GM12875 (cell line): ENCODE measurements around the gene RIPPLY1.

Experiments used
- H3K4me3 ChIP-seq: one replicate; pipeline ENCODE4 v1.5.1; 2011; ENCODE audit warnings: low read depth, low read length, control low read depth
- CTCF ChIP-seq: IDR thresholded peaks from 2 replicates; pipeline ENCODE4 v1.5.1; 2011; ENCODE audit warnings: low read depth, mild to moderate bottlenecking, control low read depth, inconsistent platforms, low read length, moderate library complexity, borderline replicate concordance; ENCODE audit not compliant: insufficient read depth

Gene RIPPLY1

GRCh38 chrX:106901341-106901740 lies 1.8 kb downstream of the RIPPLY1 start:
- TF ChIP-seq CTCF = no peak
- H3K4me3 ChIP-seq = no peak overlapping the region

GRCh38 chrX:106899841-106900240 lies 3.3 kb downstream of the RIPPLY1 start:
- H3K4me3 ChIP-seq = no peak overlapping the region
- no peak for TF ChIP-seq CTCF

GRCh38 chrX:106899276-106899675 lies 3.9 kb downstream of the RIPPLY1 start:
- no peak for TF ChIP-seq CTCF
- no peak overlapping the region for H3K4me3 ChIP-seq

- H3K4me3 ChIP-seq = no peak overlapping the region
- TF ChIP-seq CTCF = peak; percentile 42; the same call in 1 of the 2 replicates
These were observed 4.7 kb downstream of the RIPPLY1 start for GRCh38 chrX:106898462-106898861.

GRCh38 chrX:106897259-106897658 lies 5.9 kb downstream of the RIPPLY1 start:
- no peak for TF ChIP-seq CTCF
- H3K4me3 ChIP-seq = no peak overlapping the region

- TF ChIP-seq CTCF = no peak
These were observed 8.1 kb downstream of the RIPPLY1 start for GRCh38 chrX:106894978-106895452.

GRCh38 chrX:106894392-106894909 lies 8.7 kb downstream of the RIPPLY1 start:
- no peak overlapping the region for H3K4me3 ChIP-seq
- peak; percentile 91 for TF ChIP-seq CTCF

More at GRCh38 chrX:106894978-106895452, 8.1 kb downstream of the RIPPLY1 start:
- H3K4me3 ChIP-seq = no peak overlapping the region
